ENCODE data around the gene PRM1. TPM values are rescaled to one million over a fixed set of nuclear protein-coding genes. Genes with fewer than 3 reads are reported as not detected.

Gene PRM1
- total RNA-seq, 1 experiment from 2014 or later = 0.48 TPM

DNA sequence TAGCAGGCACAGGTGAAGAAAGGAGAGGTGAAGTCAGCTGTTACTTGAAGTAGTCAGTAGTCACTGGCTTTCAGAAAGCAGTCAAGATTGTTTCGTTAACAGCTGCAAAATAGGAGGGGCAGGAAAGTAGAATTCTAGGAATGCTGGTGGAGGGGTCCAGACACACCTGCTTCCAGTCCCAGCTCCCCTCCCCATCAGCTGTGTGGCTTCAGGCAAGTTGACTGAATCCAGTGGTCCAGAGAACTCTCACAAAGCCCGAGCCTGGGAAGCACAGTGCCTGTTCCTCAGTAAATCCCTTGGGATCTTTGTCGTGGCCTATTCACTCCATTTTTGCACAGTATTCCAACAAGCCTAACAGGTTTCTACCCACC is 20.5 kb downstream of the PRM1 start:
- 0 out of 2 replicates have a peak overlapping the region, but pooled peaks have one; percentile 39 for H3K27ac Mint-ChIP-seq
- no peak for DNase-seq (ENCODE audit: low spot score)

GRCh38 chr16:11259655-11260595 is 21.2 kb downstream of the PRM1 start:
- ATAC-seq = no peak
- no peak overlapping the region for H3K4me3 Mint-ChIP-seq
- TF ChIP-seq, protein P1, sequence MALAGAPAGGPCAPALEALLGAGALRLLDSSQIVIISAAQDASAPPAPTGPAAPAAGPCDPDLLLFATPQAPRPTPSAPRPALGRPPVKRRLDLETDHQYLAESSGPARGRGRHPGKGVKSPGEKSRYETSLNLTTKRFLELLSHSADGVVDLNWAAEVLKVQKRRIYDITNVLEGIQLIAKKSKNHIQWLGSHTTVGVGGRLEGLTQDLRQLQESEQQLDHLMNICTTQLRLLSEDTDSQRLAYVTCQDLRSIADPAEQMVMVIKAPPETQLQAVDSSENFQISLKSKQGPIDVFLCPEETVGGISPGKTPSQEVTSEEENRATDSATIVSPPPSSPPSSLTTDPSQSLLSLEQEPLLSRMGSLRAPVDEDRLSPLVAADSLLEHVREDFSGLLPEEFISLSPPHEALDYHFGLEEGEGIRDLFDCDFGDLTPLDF (CRISPR knock-in tag; IDR thresholded peaks at IDR 0.05) = no peak
- TF ChIP-seq OVOL2 (CRISPR knock-in tag; IDR thresholded peaks at IDR 0.05; ENCODE audit: borderline replicate concordance) (no peak), GABPB1 (CRISPR knock-in tag; IDR thresholded peaks at IDR 0.05) (peak; percentile 4; the same call in 1 of the 2 replicates)

More for the DNA sequence above, 20.5 kb downstream of the PRM1 start:
- ATAC-seq = no peak
- Mint-ChIP-seq H3K4me3 (no peak overlapping the region), H3K4me1 (peaks cover 21% of the 10 kb centered on the region), H3K27me3 (ENCODE audit: low read depth) (no peaks in the 10 kb centered on the region; the same call in 1 of the 2 replicates), H3K36me3 (no peaks in the 10 kb centered on the region), H3K9me3 (no peaks in the 10 kb centered on the region)
- CTCF ChIA-PET = interaction anchor here (0.8 to 3.3 kb wide), 8 partner anchors 12 to 111 kb away, joined by 3 to 13 read pairs (median 4); partner anchors contain the start of gene PRM2
- POLR2A ChIA-PET = interaction anchor here (0.6 to 1.1 kb wide), 3 partner anchors 48 to 301 kb away, joined by 3 read pairs; no protein-coding TSS in a partner anchor
- no peak for TF ChIP-seq TEAD1 (CRISPR knock-in tag; IDR thresholded peaks at IDR 0.05)
- TF ChIP-seq, protein P2, sequence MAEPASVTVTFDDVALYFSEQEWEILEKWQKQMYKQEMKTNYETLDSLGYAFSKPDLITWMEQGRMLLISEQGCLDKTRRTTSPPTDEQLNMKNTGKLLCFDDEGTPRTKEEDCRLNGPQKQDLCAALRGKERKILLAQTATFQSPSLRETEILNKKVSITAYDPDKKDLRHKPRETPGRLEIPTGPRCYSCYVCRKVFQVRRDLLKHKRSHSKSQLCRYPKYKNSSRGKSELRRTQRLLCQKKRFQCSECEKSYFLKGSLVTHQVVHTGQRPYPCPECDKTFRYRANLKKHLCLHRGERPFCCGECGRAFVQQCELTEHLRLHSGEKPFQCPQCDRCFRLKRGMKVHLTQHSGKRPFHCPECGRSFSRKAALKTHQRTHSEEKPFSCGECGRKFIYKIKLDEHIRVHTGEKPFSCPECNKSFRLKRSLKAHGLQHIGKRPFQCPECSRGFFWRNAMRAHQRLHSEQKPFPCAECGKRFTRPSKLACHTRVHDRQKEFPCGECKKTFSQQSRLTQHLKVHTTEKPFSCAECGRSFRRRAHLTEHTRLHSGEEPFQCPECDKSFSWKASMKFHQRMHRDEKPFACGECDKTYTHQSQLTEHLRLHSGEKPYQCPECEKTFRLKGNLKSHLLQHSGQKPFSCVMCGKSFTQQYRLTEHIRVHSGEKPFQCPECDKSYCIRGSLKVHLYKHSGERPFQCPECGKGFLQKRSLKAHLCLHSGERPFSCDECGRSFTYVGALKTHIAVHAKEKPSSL (CRISPR knock-in tag; conservative IDR thresholded peaks at IDR 0.05) = no peak
- TF ChIP-seq ZNF121 (CRISPR knock-in tag; IDR thresholded peaks at IDR 0.05) = no peak

GRCh38 chr16:11258553-11259492 is 22.3 kb downstream of the PRM1 start:
- peak; percentile 89; the same call in 1 of the 2 replicates for TF ChIP-seq ZNF121 (CRISPR knock-in tag; IDR thresholded peaks at IDR 0.05)
- no peak for TF ChIP-seq ATF6 (CRISPR knock-in tag; IDR thresholded peaks at IDR 0.05)
- DNase-seq (ENCODE audit: low spot score) = no peak
- ATAC-seq = no peak
- H3K27ac Mint-ChIP-seq = peak overlapping the region; percentile 25; the same call in 1 of the 2 replicates
- H3K36me3 Mint-ChIP-seq = peaks cover 6% of the 10 kb centered on the region
- H3K4me3 Mint-ChIP-seq = no peak overlapping the region
- ChIA-PET CTCF (interaction anchor here (0.7 to 5.1 kb wide), 7 partner anchors 10 to 294 kb away, joined by 3 to 104 read pairs (median 4); partner anchors contain the start of gene TNP2), POLR2A (interaction anchor here (0.6 kb wide), 1 partner anchor 57 kb away, joined by 4 read pairs; no protein-coding TSS in a partner anchor)
- peaks cover 24% of the 10 kb centered on the region for H3K4me1 Mint-ChIP-seq
- no peaks in the 10 kb centered on the region; the same call in 1 of the 2 replicates for H3K27me3 Mint-ChIP-seq (ENCODE audit: low read depth)
- no peaks in the 10 kb centered on the region for H3K9me3 Mint-ChIP-seq

More at GRCh38 chr16:11259655-11260595, 21.2 kb downstream of the PRM1 start:
- H3K36me3 Mint-ChIP-seq = no peaks in the 10 kb centered on the region
- H3K27me3 Mint-ChIP-seq (ENCODE audit: low read depth) = no peaks in the 10 kb centered on the region; the same call in 1 of the 2 replicates
- peaks cover 21% of the 10 kb centered on the region for H3K4me1 Mint-ChIP-seq
- POLR2A ChIA-PET = interaction anchor here (0.6 to 1.1 kb wide), 3 partner anchors 48 to 301 kb away, joined by 3 read pairs; no protein-coding TSS in a partner anchor
- H3K27ac Mint-ChIP-seq = 0 out of 2 replicates have a peak overlapping the region, but pooled peaks have one; percentile 39
- H3K9me3 Mint-ChIP-seq = no peaks in the 10 kb centered on the region
- DNase-seq (ENCODE audit: low spot score) = no peak
- CTCF ChIA-PET = interaction anchor here (0.8 to 3.3 kb wide), 7 partner anchors 13 to 295 kb away, joined by 3 to 13 read pairs (median 4); no protein-coding TSS in a partner anchor

Data from WTC11 (cell line).